DMS79 (cell line): ENCODE measurements around the gene CASZ1.
A peak's percentile ranks its signal among the peaks of the same experiment; 100 is the strongest.

ENCODE experiments used
- DNase-seq: peaks from one replicate; lab custom pipeline; 2025; lab: John Stamatoyannopoulos, UW

Gene CASZ1

DNA sequence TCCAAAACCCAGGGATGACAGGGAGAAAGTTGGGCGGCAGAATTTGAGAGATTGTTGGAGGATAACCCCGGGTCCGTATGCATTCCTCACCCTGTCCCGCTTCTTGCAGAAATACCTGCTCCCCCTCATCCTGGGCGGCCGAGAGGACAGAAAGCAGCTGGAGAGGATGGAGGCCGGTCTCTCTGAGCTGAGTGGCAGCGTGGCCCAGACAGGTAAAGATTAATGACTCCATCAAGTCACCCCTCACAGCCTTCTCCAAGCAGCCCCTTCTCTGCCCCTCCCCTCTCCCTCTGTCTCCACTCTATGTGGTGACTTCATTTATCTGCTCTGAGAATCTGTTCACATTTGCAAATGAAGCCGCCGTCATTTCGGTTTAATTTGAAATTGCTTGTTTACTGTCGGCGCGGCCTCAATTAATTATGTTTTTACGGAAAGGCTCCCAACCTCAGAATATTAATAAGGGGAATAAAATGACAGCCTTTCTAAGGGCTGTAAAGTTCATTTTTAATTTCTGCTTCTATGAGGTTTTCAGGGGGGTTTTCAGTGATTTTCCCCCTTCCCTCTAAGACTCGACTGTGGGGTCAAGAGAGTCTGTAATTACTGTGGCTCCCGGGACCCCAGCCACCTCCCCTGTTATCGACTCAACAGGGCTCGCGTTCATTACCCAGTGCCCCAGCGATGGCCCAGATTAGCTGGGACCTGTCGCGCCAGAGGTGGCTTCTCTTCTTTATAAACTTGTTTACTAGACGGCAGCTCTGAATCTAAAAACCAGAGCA lies 173.3 kb downstream of the CASZ1 start:
- no peak for DNase-seq

GRCh38 chr1:10621906-10622305 lies 174.5 kb downstream of the CASZ1 start:
- no peak for DNase-seq

- DNase-seq: no peak
Measured at GRCh38 chr1:10620776-10621175, 175.7 kb downstream of the CASZ1 start.

DNA sequence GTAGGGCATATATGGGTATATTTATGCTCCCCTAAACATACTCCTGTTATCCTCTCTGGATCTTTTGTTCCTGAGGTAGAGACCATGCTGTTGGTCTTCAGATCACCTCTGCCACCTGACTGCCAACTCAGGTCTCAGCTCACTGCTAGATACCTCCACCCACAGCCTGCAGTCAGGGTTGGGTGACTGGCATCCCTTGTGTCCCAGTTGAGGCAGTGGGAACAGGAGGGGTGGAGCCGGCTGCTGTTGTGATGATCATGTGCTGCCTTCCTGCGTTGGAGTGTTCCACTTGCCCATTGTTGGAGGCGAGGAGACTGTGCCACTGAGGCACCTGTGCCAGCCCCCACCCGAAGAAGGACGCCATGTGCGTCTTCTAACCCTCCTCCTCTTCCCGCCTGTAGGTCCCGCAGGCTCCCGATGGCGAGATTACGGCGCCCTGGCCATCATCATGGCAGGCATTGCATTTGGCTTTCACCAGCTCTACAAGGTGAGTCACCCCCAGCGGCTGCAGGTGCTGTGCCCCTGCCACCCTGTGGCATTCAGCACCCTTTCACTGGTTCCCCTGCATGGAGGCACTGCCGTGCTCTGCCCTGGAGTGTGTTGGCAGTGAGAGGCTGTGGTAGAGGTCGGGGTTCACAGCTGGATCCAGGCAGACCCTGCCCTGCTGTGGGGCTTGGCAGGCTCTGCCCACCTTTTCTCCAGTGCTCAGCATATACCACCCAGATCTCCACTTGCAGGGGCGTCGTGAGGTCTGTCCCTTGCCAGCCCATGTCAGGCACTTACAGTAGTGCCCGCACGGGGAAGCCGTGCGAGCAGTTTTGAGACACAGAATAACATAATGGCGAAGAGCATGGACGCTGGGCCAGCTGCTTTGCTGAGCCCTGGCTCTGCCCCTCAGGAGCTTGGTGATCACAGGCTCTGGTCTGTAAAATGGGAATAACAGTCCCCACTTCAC lies 178.2 kb downstream of the CASZ1 start:
- DNase-seq: no peak

DNA sequence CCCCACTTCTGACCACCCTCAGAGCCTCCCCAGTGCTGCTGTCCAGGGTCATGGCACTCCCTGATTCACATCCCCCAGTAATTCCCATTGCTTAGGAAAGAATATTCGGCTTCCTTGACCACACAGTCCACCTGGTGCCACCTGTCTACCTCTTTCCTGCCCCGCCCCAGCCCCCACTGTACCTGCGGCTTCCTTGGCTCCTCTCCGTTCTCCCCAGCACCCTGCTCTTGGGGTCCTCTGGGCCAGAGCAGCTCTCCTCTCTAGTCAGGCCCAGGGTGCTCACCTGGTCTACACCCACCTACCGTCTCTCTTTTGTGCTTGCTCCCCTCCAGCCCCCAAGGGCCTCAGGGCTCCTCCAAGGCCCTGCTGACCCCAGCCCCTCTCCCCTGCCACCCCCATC lies 179.1 kb downstream of the CASZ1 start:
- no peak for DNase-seq

DNA sequence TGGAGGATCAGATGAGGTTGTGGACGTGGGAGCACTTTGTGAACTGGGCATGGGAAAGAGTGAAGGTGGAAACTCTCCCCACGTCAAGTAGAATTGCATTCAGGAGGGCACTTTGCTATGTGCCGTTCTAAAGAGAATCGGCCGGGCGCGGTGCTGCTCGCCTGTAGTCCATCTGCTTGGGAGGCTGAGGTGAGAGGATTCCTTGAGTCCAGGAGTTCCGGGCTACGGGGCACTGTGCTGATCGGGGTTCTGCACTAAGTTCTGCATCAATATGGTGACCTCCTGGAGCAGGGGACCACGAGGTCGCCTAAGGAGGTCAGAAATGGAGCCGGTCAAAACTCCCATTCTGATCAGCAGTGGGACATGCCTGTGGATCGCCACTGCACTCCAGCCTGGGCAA lies 179.8 kb downstream of the CASZ1 start:
- no peak for DNase-seq

DNA sequence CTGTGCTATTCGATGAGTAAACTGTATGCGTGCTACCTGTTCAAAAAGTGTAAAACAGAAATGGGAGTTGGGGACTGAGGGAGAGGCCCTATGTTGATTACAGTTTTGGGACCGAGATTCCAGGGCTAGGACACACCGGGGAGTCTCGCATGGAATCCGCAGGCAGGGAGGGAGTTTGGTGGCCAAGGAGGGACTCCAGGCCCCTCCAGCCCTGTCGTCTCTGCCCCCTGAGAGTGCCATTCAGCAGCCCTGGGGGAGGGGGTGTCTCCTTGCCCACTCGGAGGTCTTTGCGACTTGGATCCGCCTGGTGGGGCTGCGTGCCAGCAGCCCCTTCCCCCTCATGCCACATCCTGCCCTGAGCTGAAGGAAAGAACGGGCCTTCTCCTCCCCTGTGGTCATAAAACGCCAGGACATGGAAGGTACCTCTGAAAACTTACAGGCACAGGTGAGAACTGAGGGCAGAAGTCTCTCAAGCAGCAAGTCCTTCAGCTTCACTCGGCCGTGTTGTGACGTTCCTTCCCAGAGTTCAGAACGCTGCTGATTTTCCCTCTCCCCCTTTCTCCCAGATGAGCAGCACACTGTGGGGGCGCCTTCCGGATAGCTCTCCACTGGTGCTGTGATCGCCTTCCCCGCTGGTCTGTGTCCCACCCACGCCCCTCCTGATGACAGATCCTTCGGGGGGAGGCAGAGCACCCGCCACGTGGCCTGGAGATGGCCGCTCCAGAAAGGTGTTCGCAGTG lies 180.3 kb downstream of the CASZ1 start:
- DNase-seq: no peak

DNA sequence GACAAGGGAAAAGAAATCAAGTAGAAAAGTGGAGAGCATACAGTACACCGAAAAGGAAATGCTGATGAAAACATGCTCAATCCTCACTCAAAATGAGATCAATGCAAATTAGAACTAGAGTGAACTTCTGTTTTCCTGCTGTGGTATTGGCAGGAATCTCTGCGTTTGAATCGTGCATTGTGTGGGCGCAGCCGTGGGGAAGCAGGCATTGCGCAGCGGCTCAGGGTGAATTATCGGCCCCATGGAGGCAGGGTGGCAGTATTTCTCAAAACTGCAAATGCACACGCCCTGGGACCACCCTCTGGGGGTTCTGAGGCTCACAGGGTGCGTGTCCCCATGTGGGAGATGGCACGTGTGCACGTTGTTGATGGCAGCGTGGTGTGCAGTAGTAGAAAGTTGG lies 181.1 kb downstream of the CASZ1 start:
- no peak for DNase-seq

GRCh38 chr1:10614377-10615225 lies 181.8 kb downstream of the CASZ1 start:
- DNase-seq: no peak

- DNase-seq: no peak
Measured at GRCh38 chr1:10613861-10614260, 182.6 kb downstream of the CASZ1 start.

GRCh38 chr1:10613340-10613739 lies 183.1 kb downstream of the CASZ1 start:
- no peak for DNase-seq

DNA sequence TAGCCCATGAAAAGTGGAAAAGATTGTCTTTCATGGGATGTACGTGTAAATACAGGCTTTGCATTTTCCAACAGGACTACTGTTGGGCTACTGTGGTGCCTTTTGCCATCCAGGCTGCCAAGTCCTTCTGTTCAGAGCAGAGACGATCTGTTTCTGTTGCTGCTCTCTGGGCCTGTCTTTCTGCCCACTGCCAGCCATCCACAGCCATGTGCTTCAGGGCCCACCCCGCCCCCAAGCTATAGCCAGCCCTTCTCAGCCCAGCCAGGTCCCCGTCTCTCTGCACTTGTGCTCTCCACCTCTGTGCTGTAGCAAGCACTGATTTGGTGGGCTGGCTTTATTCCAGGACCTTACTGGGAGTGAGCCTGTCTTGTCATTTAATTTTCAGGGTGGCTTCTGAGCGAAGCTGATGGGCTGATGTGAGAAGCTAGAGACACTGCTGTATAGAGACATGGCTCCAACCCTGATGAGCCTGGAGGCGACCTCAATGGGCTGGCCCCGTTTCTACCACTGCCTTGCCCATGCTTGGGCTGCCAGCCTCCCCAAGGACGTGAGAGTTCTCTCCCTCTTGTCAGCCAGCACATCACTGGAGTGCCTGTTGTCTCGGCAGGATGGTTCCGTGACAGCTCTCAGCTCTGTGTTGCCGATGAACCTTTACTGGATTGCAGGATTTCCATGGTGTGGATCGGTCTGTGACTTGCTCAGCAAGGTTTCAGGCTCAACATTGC lies 183.8 kb downstream of the CASZ1 start:
- DNase-seq: no peak

DNA sequence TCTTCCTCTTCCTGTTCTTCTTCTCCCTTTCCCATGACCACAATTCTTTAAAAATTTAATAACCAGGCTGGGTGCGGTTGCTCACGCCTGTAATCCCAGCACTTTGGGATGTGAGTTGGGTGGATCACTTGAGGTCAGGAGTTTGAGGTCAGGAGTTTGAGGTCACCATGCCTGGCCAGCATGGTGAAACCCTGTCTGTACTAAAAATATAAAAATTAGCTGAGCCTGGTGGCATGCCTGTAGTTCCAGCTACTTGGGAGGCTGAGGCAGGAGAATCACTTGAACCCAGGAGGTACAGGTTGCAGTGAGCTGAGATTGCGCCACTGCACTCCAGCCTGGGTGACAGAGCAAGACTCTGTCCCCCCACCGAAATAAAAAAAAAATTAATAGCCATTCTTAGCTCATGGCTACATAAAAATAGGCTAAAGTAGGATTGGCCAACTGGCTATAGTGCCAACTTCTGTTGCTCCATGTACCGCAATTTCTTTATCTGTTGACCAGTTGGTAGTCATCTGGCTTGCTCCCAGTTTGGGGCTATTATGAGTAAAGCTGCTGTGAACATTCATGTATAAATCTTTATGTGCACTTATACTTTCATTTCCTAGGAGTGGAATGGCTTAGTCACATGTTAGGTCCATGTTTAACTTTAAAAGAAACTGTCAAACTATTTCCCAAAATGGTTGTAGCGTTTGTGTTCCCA lies 185.4 kb downstream of the CASZ1 start:
- DNase-seq: no peak

- no peak for DNase-seq
Measured at GRCh38 chr1:10608690-10609089, 187.8 kb downstream of the CASZ1 start.

- no peak for DNase-seq
Measured at GRCh38 chr1:10607228-10607627, 189.2 kb downstream of the CASZ1 start.

DNA sequence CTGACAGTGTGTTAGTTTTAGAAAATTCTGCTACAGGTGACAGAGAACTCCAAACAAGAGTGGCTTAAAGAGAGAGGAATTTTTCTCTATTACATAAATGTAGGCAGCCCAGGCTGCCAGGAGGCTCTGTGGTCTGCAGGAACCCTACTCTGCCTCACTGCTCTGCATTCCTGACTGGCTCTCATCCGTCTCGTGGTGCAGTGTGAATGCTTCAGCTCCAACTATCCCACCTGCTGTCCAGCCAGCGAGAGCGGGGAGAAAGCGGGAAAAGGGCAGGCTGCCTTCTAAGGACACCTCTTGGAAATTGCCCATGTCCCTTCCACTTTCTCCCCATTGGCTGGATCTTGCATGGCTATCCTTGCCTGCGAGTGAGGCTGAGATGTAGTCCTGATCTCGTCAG lies 190.4 kb downstream of the CASZ1 start:
- peak; percentile 15 for DNase-seq

DNA sequence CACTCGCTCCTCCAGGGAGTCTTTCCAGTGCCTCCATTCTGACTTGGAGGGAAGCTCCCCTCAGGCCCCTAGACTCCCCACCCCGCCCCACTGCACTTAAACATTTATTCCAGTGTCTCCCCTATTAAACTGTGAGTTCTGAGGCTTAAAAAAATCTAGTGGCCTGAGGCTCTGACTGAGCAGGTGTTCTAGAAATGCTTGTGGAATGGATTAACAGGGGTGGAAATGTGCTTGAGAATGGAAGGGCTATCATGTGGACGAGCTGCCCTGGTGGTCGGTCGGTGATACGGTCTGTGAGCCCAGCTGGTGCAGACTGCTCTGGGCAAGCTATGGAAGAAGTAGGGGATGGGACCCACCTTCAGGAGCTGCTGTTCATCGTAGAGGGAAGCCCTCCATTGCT lies 191.5 kb downstream of the CASZ1 start:
- DNase-seq: peak; percentile 9

- DNase-seq: no peak
Measured at GRCh38 chr1:10602936-10603335, 193.5 kb downstream of the CASZ1 start.

- DNase-seq: no peak
Measured at GRCh38 chr1:10601342-10602070, 194.9 kb downstream of the CASZ1 start.
